HEK293 (cell line): ENCODE results near the gene PSMC5.

Experiments
- CTCF ChIA-PET: fragments of 350-600 bp; formaldehyde crosslinking; extraction: SDS; loops from one replicate; lab custom pipeline; 2021; ENCODE audit warnings: antibody characterized with exemption; lab: Yijun Ruan, JAX
- POLR2A ChIA-PET: fragments of 300-600 bp; formaldehyde crosslinking; extraction: SDS; loops from one replicate; lab custom pipeline; 2020; ENCODE audit warnings: antibody characterized with exemption, inconsistent platforms; lab: Yijun Ruan, JAX
- H3K27ac ChIP-seq: fragments of 200-500 bp; sonication (Bioruptor generic); 2 replicates; pipeline ENCODE4 v1.5.1; 2014; ENCODE audit warnings: low read depth, low read length, control low read depth, inconsistent platforms; ENCODE audit errors: extremely low read depth
- H3K36me3 ChIP-seq, 2 experiments: fragments of 200-500 bp in 1 of 2; sonication (Bioruptor generic) in 1 of 2; 1 replicate in 1 of 2; 2 replicates in 1 of 2; pipeline ENCODE4 v1.5.1; 2014 to 2017; ENCODE audit warnings: inconsistent platforms in 2 of 2, low read length in 2 of 2; ENCODE audit not compliant: control insufficient read depth in 2 of 2, insufficient read depth in 1 of 2
- H3K4me1 ChIP-seq: fragments of 200-500 bp; sonication (Bioruptor generic); 2 replicates; pipeline ENCODE4 v1.5.1; 2014; ENCODE audit warnings: mild to moderate bottlenecking, low read length, inconsistent platforms; ENCODE audit not compliant: control insufficient read depth, insufficient read depth
- H3K4me3 ChIP-seq: 2 replicates; pipeline ENCODE4 v1.5.1; 2011; ENCODE audit warnings: low read depth, mild to moderate bottlenecking, control low read depth, low read length, moderate library complexity
- H3K9me3 ChIP-seq: fragments of 200-500 bp; sonication (Bioruptor generic); 2 replicates; pipeline ENCODE4 v1.5.1; 2014; ENCODE audit warnings: low read depth, low read length, inconsistent platforms; ENCODE audit not compliant: control insufficient read depth, insufficient read depth
- BCL11A ChIP-seq: fragments of 450-650 bp; formaldehyde crosslinking; IDR thresholded peaks from 2 replicates; pipeline ENCODE4 v1.5.1; 2016; ENCODE audit warnings: low read depth, missing biosample characterization, missing genetic modification characterization
- EGR2 ChIP-seq: fragments of 450-650 bp; formaldehyde crosslinking; IDR thresholded peaks from 2 replicates; pipeline ENCODE4 v1.5.1; 2016; ENCODE audit warnings: low read depth, missing biosample characterization, missing genetic modification characterization
- KLF1 ChIP-seq: fragments of 450-650 bp; formaldehyde crosslinking; IDR thresholded peaks from 2 replicates; pipeline ENCODE4 v1.5.1; 2016; ENCODE audit warnings: missing biosample characterization, missing genetic modification characterization
- KLF8 ChIP-seq: fragments of 450-650 bp; formaldehyde crosslinking; IDR thresholded peaks from 2 replicates; pipeline ENCODE4 v1.5.1; 2016; ENCODE audit warnings: missing biosample characterization, missing genetic modification characterization
- RBAK ChIP-seq: fragments of 450-650 bp; formaldehyde crosslinking; IDR thresholded peaks from 2 replicates; pipeline ENCODE4 v1.5.1; 2016; ENCODE audit warnings: missing biosample characterization, missing genetic modification characterization
- YY1 ChIP-seq: fragments of 450-650 bp; formaldehyde crosslinking; IDR thresholded peaks from 2 replicates; pipeline ENCODE4 v1.5.1; 2018; ENCODE audit warnings: missing biosample characterization, missing genetic modification characterization
- ZBTB17 ChIP-seq: fragments of 450-650 bp; formaldehyde crosslinking; IDR thresholded peaks from 2 replicates; pipeline ENCODE4 v1.5.1; 2016; ENCODE audit warnings: missing biosample characterization, missing genetic modification characterization
- ZFHX2 ChIP-seq: fragments of 450-650 bp; formaldehyde crosslinking; conservative IDR thresholded peaks from 2 replicates; pipeline ENCODE4 v1.5.1; 2016; ENCODE audit warnings: missing biosample characterization, missing genetic modification characterization
- ZNF214 ChIP-seq: fragments of 450-650 bp; formaldehyde crosslinking; IDR thresholded peaks from 2 replicates; pipeline ENCODE4 v1.5.1; 2017; ENCODE audit warnings: missing biosample characterization, mild to moderate bottlenecking, missing genetic modification characterization, borderline replicate concordance
- ZNF341 ChIP-seq: fragments of 450-650 bp; formaldehyde crosslinking; IDR thresholded peaks from 2 replicates; pipeline ENCODE4; 2016; ENCODE audit warnings: low read depth, missing biosample characterization, missing genetic modification characterization
- ZNF391 ChIP-seq: fragments of 450-650 bp; formaldehyde crosslinking; IDR thresholded peaks from 2 replicates; pipeline ENCODE4 v1.5.1; 2016; ENCODE audit warnings: low read depth, missing biosample characterization, missing genetic modification characterization, borderline replicate concordance
- ZNF510 ChIP-seq: fragments of 450-650 bp; formaldehyde crosslinking; IDR thresholded peaks from 2 replicates; pipeline ENCODE4 v1.5.1; 2018; ENCODE audit warnings: mild to moderate bottlenecking, missing genetic modification characterization, missing biosample characterization; ENCODE audit not compliant: insufficient replicate concordance
- ZNF600 ChIP-seq: fragments of 450-650 bp; formaldehyde crosslinking; IDR thresholded peaks from 2 replicates; pipeline ENCODE4 v1.5.1; 2016; ENCODE audit warnings: missing biosample characterization, missing genetic modification characterization
- ZNF610 ChIP-seq: fragments of 450-650 bp; formaldehyde crosslinking; IDR thresholded peaks from 2 replicates; pipeline ENCODE4 v1.5.1; 2016; ENCODE audit warnings: missing biosample characterization, missing genetic modification characterization, borderline replicate concordance
- ZNF623 ChIP-seq: fragments of 450-650 bp; formaldehyde crosslinking; IDR thresholded peaks from 2 replicates; pipeline ENCODE4 v1.5.1; 2016; ENCODE audit warnings: missing biosample characterization, missing genetic modification characterization
- ZNF701 ChIP-seq: fragments of 450-650 bp; formaldehyde crosslinking; IDR thresholded peaks from 2 replicates; pipeline ENCODE4 v1.5.1; 2016; ENCODE audit warnings: missing biosample characterization, missing genetic modification characterization
- ZNF76 ChIP-seq: fragments of 450-650 bp; formaldehyde crosslinking; IDR thresholded peaks from 2 replicates; pipeline ENCODE4; 2016; ENCODE audit warnings: low read depth, missing biosample characterization, missing genetic modification characterization, borderline replicate concordance
- ZNF843 ChIP-seq: fragments of 450-650 bp; formaldehyde crosslinking; IDR thresholded peaks from 2 replicates; pipeline ENCODE4 v1.5.1; 2016; ENCODE audit warnings: missing biosample characterization, missing genetic modification characterization
- ZSCAN16 ChIP-seq: fragments of 450-650 bp; formaldehyde crosslinking; IDR thresholded peaks from 2 replicates; pipeline ENCODE4 v1.5.1; 2016; ENCODE audit warnings: missing biosample characterization, missing genetic modification characterization
- ZSCAN30 ChIP-seq: fragments of 450-650 bp; IDR thresholded peaks from 2 replicates; pipeline ENCODE4 v1.5.1; 2018; ENCODE audit warnings: missing biosample characterization, mild to moderate bottlenecking, missing genetic modification characterization, moderate library complexity
- TF ChIP-seq, protein P1 (sequence below): fragments of 450-650 bp; IDR thresholded peaks from 2 replicates; pipeline ENCODE4 v1.5.1; 2018; ENCODE audit warnings: missing biosample characterization, mild to moderate bottlenecking, missing genetic modification characterization
- TF ChIP-seq, protein P2 (sequence below): fragments of 450-650 bp; formaldehyde crosslinking; IDR thresholded peaks from 2 replicates; pipeline ENCODE4 v1.5.1; 2016; ENCODE audit warnings: missing biosample characterization, missing genetic modification characterization
- TF ChIP-seq, protein P3 (sequence below): fragments of 450-650 bp; formaldehyde crosslinking; conservative IDR thresholded peaks from 2 replicates; pipeline ENCODE4 v1.5.1; 2016; ENCODE audit warnings: low read depth, missing biosample characterization, missing genetic modification characterization
- TF ChIP-seq, protein P4 (sequence below): fragments of 450-650 bp; formaldehyde crosslinking; IDR thresholded peaks from 2 replicates; pipeline ENCODE4 v1.5.0; 2017; ENCODE audit warnings: missing biosample characterization, missing genetic modification characterization, borderline replicate concordance
- TF ChIP-seq, protein P5 (sequence below): fragments of 450-650 bp; formaldehyde crosslinking; IDR thresholded peaks from 2 replicates; pipeline ENCODE4 v1.5.1; 2017; ENCODE audit warnings: missing biosample characterization, missing genetic modification characterization

The PSMC5 gene

DNA sequence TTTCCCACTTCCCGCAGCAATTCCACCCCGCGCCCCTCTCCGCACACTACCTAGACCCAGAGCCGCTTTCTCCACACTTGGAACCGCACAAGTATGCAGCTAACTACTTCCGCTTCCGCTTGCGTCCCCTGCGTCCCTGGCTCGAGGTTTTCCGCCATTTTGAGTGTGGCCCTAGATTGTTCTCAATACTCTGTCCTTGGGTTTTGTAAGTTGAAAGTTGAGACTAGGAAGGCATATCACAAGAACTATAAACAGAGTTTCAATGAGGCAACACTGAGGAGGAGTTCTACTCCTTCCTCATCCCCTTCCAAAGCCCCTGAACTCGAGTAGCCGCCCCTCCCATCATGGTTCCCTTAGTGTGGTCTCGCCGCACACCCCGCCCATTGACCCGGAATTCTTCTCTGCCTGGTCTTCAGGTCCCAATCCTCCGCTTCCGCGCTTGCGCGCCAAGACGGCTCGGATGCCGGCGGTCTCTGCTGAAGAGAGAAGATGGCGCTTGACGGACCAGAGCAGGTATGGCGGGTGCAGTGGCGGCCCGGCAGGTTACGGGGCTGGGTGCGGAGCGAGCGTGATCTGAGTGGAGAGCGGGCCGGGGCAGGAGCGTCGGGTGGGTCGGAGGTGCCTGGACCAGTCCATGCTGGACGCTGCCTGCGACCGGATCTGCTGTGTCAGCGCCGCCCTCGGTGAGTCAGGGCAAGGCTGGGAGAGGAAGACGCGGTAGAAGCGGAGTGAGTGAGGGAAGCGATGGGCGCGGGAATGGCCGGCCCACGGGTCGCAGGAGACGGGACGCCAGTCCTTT, at the start of gene PSMC5, which contains the start of gene FTSJ3:
PSMC5 (plus strand) TSS at position 430 of the 799 bp plus-strand sequence; CDS start at position 490, 60 bp downstream.
FTSJ3 (minus strand) TSS at position 662 of the 799 bp plus-strand sequence. CDS start 761 bp downstream, outside the sequence.
- ChIA-PET CTCF (interaction anchor here (0.7 to 1.4 kb wide), 4 partner anchors 8 to 858 kb away, joined by 3 to 10 read pairs (median 3); no protein-coding TSS in a partner anchor), POLR2A (interaction anchor here (0.6 to 7.2 kb wide), 15 partner anchors 8 to 205 kb away, joined by 3 to 65 read pairs (median 4); partner anchors contain the start of genes CCDC47, DDX42, MAP3K3 and SMARCD2)
- peak within 1 kb of the TSS; percentile 87 for H3K27ac ChIP-seq
- H3K4me1 ChIP-seq: peaks cover 3% of the 10 kb centered on the region; the same call in 1 of the 2 replicates
- peaks cover 35 to 78% of the 10 kb centered on the region in 2 experiments for H3K36me3 ChIP-seq
- H3K9me3 ChIP-seq: no peaks in the 10 kb centered on the region
- H3K4me3 ChIP-seq: peak within 1 kb of the TSS; percentile 74
- TF ChIP-seq KLF1 (tag by site-specific recombination): peak; percentile 30; the same call in 1 of the 2 replicates
- TF ChIP-seq, protein P1, sequence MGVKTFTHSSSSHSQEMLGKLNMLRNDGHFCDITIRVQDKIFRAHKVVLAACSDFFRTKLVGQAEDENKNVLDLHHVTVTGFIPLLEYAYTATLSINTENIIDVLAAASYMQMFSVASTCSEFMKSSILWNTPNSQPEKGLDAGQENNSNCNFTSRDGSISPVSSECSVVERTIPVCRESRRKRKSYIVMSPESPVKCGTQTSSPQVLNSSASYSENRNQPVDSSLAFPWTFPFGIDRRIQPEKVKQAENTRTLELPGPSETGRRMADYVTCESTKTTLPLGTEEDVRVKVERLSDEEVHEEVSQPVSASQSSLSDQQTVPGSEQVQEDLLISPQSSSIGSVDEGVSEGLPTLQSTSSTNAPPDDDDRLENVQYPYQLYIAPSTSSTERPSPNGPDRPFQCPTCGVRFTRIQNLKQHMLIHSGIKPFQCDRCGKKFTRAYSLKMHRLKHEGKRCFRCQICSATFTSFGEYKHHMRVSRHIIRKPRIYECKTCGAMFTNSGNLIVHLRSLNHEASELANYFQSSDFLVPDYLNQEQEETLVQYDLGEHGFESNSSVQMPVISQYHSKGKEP (tag by site-specific recombination): no peak
- 0 out of 2 replicates have a peak, but pooled peaks have one; percentile 9 for TF ChIP-seq ZSCAN30 (tag by site-specific recombination)
- TF ChIP-seq, protein P2, sequence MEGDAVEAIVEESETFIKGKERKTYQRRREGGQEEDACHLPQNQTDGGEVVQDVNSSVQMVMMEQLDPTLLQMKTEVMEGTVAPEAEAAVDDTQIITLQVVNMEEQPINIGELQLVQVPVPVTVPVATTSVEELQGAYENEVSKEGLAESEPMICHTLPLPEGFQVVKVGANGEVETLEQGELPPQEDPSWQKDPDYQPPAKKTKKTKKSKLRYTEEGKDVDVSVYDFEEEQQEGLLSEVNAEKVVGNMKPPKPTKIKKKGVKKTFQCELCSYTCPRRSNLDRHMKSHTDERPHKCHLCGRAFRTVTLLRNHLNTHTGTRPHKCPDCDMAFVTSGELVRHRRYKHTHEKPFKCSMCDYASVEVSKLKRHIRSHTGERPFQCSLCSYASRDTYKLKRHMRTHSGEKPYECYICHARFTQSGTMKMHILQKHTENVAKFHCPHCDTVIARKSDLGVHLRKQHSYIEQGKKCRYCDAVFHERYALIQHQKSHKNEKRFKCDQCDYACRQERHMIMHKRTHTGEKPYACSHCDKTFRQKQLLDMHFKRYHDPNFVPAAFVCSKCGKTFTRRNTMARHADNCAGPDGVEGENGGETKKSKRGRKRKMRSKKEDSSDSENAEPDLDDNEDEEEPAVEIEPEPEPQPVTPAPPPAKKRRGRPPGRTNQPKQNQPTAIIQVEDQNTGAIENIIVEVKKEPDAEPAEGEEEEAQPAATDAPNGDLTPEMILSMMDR (tag by site-specific recombination): peak; percentile 98
- TF ChIP-seq EGR2 (tag by site-specific recombination): 0 out of 2 replicates have a peak, but pooled peaks have one; percentile 23
- TF ChIP-seq ZNF701 (tag by site-specific recombination): no peak
- peak; percentile 7; the same call in 1 of the 2 replicates for TF ChIP-seq ZNF623
- TF ChIP-seq, protein P3, sequence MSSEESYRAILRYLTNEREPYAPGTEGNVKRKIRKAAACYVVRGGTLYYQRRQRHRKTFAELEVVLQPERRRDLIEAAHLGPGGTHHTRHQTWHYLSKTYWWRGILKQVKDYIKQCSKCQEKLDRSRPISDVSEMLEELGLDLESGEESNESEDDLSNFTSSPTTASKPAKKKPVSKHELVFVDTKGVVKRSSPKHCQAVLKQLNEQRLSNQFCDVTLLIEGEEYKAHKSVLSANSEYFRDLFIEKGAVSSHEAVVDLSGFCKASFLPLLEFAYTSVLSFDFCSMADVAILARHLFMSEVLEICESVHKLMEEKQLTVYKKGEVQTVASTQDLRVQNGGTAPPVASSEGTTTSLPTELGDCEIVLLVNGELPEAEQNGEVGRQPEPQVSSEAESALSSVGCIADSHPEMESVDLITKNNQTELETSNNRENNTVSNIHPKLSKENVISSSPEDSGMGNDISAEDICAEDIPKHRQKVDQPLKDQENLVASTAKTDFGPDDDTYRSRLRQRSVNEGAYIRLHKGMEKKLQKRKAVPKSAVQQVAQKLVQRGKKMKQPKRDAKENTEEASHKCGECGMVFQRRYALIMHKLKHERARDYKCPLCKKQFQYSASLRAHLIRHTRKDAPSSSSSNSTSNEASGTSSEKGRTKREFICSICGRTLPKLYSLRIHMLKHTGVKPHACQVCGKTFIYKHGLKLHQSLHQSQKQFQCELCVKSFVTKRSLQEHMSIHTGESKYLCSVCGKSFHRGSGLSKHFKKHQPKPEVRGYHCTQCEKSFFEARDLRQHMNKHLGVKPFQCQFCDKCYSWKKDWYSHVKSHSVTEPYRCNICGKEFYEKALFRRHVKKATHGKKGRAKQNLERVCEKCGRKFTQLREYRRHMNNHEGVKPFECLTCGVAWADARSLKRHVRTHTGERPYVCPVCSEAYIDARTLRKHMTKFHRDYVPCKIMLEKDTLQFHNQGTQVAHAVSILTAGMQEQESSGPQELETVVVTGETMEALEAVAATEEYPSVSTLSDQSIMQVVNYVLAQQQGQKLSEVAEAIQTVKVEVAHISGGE (tag by site-specific recombination): peak; percentile 96
- TF ChIP-seq, protein P4, sequence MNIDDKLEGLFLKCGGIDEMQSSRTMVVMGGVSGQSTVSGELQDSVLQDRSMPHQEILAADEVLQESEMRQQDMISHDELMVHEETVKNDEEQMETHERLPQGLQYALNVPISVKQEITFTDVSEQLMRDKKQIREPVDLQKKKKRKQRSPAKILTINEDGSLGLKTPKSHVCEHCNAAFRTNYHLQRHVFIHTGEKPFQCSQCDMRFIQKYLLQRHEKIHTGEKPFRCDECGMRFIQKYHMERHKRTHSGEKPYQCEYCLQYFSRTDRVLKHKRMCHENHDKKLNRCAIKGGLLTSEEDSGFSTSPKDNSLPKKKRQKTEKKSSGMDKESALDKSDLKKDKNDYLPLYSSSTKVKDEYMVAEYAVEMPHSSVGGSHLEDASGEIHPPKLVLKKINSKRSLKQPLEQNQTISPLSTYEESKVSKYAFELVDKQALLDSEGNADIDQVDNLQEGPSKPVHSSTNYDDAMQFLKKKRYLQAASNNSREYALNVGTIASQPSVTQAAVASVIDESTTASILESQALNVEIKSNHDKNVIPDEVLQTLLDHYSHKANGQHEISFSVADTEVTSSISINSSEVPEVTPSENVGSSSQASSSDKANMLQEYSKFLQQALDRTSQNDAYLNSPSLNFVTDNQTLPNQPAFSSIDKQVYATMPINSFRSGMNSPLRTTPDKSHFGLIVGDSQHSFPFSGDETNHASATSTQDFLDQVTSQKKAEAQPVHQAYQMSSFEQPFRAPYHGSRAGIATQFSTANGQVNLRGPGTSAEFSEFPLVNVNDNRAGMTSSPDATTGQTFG: no peak
- TF ChIP-seq ZNF510 (tag by site-specific recombination): no peak
- peak; percentile 39; the same call in 1 of the 2 replicates for TF ChIP-seq ZFHX2
- 0 out of 2 replicates have a peak, but pooled peaks have one; percentile 19 for TF ChIP-seq ZSCAN16 (tag by site-specific recombination)
- TF ChIP-seq RBAK (tag by site-specific recombination): no peak
- TF ChIP-seq KLF8 (tag by site-specific recombination): peak; percentile 71; the same call in 1 of the 2 replicates
- TF ChIP-seq ZNF341 (tag by site-specific recombination): peak; percentile 81
- TF ChIP-seq BCL11A (tag by site-specific recombination): no peak
- no peak; the same call in 1 of the 2 replicates for TF ChIP-seq ZNF391 (tag by site-specific recombination)
- TF ChIP-seq, protein P5, sequence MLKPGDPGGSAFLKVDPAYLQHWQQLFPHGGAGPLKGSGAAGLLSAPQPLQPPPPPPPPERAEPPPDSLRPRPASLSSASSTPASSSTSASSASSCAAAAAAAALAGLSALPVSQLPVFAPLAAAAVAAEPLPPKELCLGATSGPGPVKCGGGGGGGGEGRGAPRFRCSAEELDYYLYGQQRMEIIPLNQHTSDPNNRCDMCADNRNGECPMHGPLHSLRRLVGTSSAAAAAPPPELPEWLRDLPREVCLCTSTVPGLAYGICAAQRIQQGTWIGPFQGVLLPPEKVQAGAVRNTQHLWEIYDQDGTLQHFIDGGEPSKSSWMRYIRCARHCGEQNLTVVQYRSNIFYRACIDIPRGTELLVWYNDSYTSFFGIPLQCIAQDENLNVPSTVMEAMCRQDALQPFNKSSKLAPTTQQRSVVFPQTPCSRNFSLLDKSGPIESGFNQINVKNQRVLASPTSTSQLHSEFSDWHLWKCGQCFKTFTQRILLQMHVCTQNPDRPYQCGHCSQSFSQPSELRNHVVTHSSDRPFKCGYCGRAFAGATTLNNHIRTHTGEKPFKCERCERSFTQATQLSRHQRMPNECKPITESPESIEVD: no peak
- peak; percentile 49; the same call in 1 of the 2 replicates for TF ChIP-seq ZNF610 (tag by site-specific recombination)
- peak; percentile 96 for TF ChIP-seq ZNF600 (tag by site-specific recombination)
- peak; percentile 9; the same call in 1 of the 2 replicates for TF ChIP-seq ZNF843
- peak; percentile 99 for TF ChIP-seq YY1 (tag by site-specific recombination)
- TF ChIP-seq ZNF76 (tag by site-specific recombination): peak; percentile 88
- no peak for TF ChIP-seq ZNF214 (tag by site-specific recombination)
- peak; percentile 93 for TF ChIP-seq ZBTB17
